ENCODE measurements around the gene ABLIM3. TPM values are rescaled to one million over a fixed set of nuclear protein-coding genes. Genes with fewer than 3 reads are reported as not detected.

The ABLIM3 gene
- polyA plus RNA-seq, 1 experiment = 25.7 TPM

DNA sequence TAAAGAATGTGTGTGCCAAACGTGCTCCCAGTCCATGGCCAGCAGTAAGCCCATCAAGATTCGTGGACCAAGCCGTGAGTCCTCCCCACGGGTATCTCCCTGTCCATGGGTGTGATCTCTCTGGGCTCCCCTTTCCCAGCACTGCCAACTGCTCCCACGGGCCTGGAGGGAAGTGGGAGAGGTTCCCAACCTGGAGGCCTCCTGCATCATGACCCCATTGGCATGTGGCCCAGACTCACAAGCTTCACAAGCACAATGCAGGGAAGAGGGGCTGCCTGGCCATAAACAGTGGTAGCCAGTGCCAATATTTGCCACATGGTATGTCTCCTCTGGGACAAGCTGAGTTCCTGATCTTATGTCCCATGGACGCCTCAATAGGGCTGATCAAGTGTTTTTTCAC is 59.1 kb downstream of the ABLIM3 start:
- CTCF ChIA-PET = interaction anchor here (1.1 kb wide), 1 partner anchor 59 kb away, joined by 3 read pairs; the partner anchor contains the start of gene ABLIM3
- Histone ChIP-seq H3K36me3 (ENCODE audit: control insufficient read depth, insufficient read depth, low read length) (peaks cover 4% of the 10 kb centered on the region), H3K27me3 (ENCODE audit: control insufficient read depth, insufficient read depth, low read length) (no peaks in the 10 kb centered on the region), H3K4me3 (ENCODE audit: low read depth, low read length) (no peak overlapping the region)
- DNase-seq (ENCODE audit: low read depth) = no peak
- TF ChIP-seq, protein P1, sequence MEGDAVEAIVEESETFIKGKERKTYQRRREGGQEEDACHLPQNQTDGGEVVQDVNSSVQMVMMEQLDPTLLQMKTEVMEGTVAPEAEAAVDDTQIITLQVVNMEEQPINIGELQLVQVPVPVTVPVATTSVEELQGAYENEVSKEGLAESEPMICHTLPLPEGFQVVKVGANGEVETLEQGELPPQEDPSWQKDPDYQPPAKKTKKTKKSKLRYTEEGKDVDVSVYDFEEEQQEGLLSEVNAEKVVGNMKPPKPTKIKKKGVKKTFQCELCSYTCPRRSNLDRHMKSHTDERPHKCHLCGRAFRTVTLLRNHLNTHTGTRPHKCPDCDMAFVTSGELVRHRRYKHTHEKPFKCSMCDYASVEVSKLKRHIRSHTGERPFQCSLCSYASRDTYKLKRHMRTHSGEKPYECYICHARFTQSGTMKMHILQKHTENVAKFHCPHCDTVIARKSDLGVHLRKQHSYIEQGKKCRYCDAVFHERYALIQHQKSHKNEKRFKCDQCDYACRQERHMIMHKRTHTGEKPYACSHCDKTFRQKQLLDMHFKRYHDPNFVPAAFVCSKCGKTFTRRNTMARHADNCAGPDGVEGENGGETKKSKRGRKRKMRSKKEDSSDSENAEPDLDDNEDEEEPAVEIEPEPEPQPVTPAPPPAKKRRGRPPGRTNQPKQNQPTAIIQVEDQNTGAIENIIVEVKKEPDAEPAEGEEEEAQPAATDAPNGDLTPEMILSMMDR (IDR thresholded peaks at IDR 0.05; ENCODE audit: insufficient read depth, low read depth, low read length) = no peak
- POLR2A ChIA-PET = no interaction called here

DNA sequence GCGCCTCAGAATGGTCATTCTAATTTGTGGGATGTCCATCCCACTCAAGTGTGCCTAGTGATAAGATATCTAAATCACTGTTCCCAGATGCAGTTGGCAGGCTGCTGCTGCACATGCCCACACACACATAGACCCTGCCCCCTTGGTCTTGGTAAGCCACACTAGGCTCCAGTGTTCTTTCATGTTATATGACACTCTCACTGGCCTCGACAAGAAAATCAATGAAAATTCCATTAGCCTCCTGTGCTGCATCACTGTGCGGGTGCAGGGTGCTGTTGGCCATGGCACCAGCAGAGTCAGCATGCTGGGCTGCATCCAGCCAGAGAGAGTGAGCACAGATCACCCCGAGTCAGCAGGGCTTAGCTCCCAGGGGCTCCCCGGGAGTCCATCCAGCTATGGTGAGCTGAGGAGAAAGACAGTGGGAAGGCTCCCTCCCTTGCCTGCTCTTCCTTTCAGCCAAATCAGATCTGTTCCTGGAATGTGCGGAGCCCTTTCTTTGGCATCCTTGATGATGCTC is 59.9 kb downstream of the ABLIM3 start:
- no peaks in the 10 kb centered on the region for H3K27me3 ChIP-seq (ENCODE audit: control insufficient read depth, insufficient read depth, low read length)
- ChIA-PET POLR2A (no interaction called here), CTCF (interaction anchor here (1.1 kb wide), 1 partner anchor 60 kb away, joined by 3 read pairs; the partner anchor contains the start of gene ABLIM3)
- H3K36me3 ChIP-seq (ENCODE audit: control insufficient read depth, insufficient read depth, low read length) = peaks cover 4% of the 10 kb centered on the region
- TF ChIP-seq, protein P1 (IDR thresholded peaks at IDR 0.05; ENCODE audit: insufficient read depth, low read depth, low read length) = no peak
- H3K4me3 ChIP-seq (ENCODE audit: low read depth, low read length) = no peak overlapping the region
- no peak for DNase-seq (ENCODE audit: low read depth)

DNA sequence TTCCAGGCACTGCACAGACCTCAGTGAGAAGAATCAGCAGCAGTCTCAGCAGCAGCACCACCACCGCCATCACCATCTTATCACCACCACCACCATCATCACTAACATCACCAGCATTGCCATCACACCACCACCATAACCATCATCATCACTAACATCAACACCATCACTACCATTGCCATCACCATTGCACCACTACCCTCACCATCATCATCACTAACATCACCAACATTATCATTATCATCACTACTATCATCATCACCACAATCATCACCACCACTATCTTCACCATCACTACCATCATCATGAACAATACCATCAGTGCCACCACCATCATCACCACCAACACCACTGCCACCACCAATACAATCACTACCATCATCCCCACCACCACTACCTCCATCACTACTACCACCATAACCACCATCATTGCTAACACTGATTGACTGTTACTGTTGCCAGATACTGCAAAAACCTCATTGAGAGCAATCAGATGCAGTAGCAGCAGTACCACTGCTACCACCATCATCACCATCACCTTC is 61.7 kb downstream of the ABLIM3 start:
- POLR2A ChIA-PET = no interaction called here
- no peak for DNase-seq (ENCODE audit: low read depth)
- peaks cover 4% of the 10 kb centered on the region for H3K36me3 ChIP-seq (ENCODE audit: control insufficient read depth, insufficient read depth, low read length)
- TF ChIP-seq, protein P1 (IDR thresholded peaks at IDR 0.05; ENCODE audit: insufficient read depth, low read depth, low read length) = no peak
- H3K27me3 ChIP-seq (ENCODE audit: control insufficient read depth, insufficient read depth, low read length) = no peaks in the 10 kb centered on the region
- CTCF ChIA-PET = interaction anchor here (0.9 kb wide), 1 partner anchor 9 kb away, joined by 3 read pairs; no protein-coding TSS in a partner anchor
- no peak overlapping the region for H3K4me3 ChIP-seq (ENCODE audit: low read depth, low read length)

DNA sequence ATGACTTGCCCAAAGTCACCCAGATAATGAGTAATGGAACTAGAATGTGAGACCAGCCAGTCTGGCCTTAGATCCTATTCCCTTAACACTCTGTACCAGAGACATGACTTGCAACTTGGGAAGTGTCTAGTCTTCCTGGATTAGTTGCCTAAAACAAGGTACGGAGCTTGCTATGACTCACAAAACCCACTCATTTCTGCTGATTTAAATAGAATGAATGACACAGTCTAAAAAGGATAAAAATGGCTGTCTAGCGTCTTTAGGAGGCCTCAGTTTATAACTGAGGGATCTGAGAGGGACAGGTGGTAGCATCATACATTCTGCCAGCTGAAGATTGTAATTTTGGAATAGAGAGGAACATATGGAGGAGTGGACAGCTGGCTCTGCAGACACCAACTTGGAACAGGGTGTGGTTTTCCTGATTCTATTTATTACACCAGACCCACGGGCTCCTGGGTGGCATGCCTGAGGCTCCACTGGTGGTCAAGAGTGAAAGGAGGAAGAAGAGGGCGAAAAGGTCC is 62.7 kb downstream of the ABLIM3 start:
- CTCF ChIA-PET = interaction anchor here (0.7 to 1.6 kb wide), 2 partner anchors 17 to 18 kb away, joined by 3 to 6 read pairs; no protein-coding TSS in a partner anchor
- H3K4me3 ChIP-seq (ENCODE audit: low read depth, low read length) = no peak overlapping the region
- no peaks in the 10 kb centered on the region for H3K27me3 ChIP-seq (ENCODE audit: control insufficient read depth, insufficient read depth, low read length)
- no peak for DNase-seq (ENCODE audit: low read depth)
- TF ChIP-seq, protein P1 (IDR thresholded peaks at IDR 0.05; ENCODE audit: insufficient read depth, low read depth, low read length) = no peak
- POLR2A ChIA-PET = no interaction called here
- peaks cover 4% of the 10 kb centered on the region for H3K36me3 ChIP-seq (ENCODE audit: control insufficient read depth, insufficient read depth, low read length)

DNA sequence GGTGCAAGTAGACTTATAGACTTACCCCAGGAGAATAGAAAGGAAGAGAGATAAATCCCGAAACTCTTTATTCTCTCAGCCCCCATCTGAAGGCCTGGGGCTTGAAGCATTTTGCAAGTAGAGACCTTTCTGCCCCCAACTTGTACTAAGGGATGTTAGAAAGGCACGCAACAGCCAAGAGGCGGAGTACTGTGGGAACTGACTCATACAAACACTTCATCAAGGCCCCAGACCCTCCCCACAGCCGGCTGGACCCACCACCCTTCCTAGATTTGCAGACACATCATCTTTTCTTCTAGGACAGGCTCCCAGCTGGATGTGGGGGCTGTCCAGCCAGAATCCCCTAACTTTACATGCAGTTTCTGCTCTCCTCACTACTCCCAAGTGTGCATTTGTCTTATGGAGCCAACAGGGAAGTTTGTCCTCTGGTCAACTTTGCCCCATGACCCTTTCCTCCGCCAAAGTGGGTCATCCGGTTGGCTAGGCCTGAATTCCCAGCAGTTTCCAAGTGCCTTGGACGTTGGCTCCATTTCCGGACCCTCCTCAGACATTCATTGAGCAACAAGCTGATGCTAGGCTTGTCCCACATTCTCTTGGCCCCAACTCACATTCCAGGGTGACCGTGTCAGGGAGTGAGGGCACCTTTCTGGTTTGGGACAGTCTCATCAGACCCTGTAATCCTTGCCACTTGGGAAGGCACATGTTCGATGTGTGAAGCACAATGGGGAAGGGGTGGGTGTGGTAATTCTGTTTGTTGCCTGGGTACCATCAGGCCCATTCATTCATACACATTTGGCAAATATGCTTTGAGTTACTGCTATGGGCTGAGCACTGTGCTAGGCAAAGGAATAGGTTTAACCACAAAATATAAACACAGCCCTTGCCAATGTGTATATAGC is 64.6 kb downstream of the ABLIM3 start:
- ChIA-PET POLR2A (no interaction called here), CTCF (no interaction called here)
- Histone ChIP-seq H3K36me3 (ENCODE audit: control insufficient read depth, insufficient read depth, low read length) (peaks cover 4% of the 10 kb centered on the region), H3K4me3 (ENCODE audit: low read depth, low read length) (no peak overlapping the region), H3K27me3 (ENCODE audit: control insufficient read depth, insufficient read depth, low read length) (no peaks in the 10 kb centered on the region)
- no peak for DNase-seq (ENCODE audit: low read depth)
- TF ChIP-seq, protein P1 (IDR thresholded peaks at IDR 0.05; ENCODE audit: insufficient read depth, low read depth, low read length) = no peak
